Peyer's patch (tissue), 4 donors: ENCODE measurements around the gene ADAMTSL4. TPM values are rescaled to one million over a fixed set of nuclear protein-coding genes. Genes with fewer than 3 reads are reported as not detected.
A peak's percentile ranks its signal among the peaks of the same experiment; 100 is the strongest.

ENCODE experiments used
- DNase-seq, 3 donors: peaks; one replicate each; pipeline ENCODE4 v3.0.0-alpha.2; 2017 to 2019
- H3K27ac ChIP-seq, 4 donors: fragments of 200-600 bp; sonication (generic); one replicate each; pipeline ENCODE4 v1.5.1; 2016 to 2019
- H3K27me3 ChIP-seq, 2 donors: fragments of 200-600 bp; sonication (generic); one replicate each; pipeline ENCODE4 v1.5.1; 2019
- H3K36me3 ChIP-seq, 3 donors: fragments of 200-600 bp; sonication (generic); one replicate each; pipeline ENCODE4 v1.5.1; 2016 to 2019
- H3K4me1 ChIP-seq, 4 donors: fragments of 200-600 bp; sonication (generic); one replicate each; pipeline ENCODE4 v1.5.1; 2016 to 2019
- H3K4me3 ChIP-seq, 4 donors: fragments of 200-600 bp; sonication (generic); 1 replicate in 3 of 4; 2 replicates in 1 of 4; pipeline ENCODE4 v1.5.1; 2016 to 2019; ENCODE audit warnings: mild to moderate bottlenecking in 1 of 4
- H3K9me3 ChIP-seq, 4 donors: fragments of 200-600 bp; sonication (generic); one replicate each; pipeline ENCODE4 v1.5.1; 2016 to 2019; ENCODE audit warnings: mild to moderate bottlenecking in 1 of 4
- POLR2A ChIP-seq, 2 donors: fragments of 450-650 bp; IDR thresholded peaks; one replicate each; pipeline ENCODE4 v1.5.1; 2017; ENCODE audit warnings: antibody characterized with exemption in 2 of 2, mild to moderate bottlenecking in 2 of 2, moderate library complexity in 2 of 2
- total RNA-seq, 4 donors: library from RNA; depleted of rRNA; stranded (reverse); fragments of >200 nt; gene quantifications; one replicate each; pipeline ENCODE4 v1.1.0, GENCODE V29; 2016
- TF ChIP-seq, protein P1 (sequence below), 6 experiments: fragments of 450-650 bp in 4 of 6; fragments of 200-600 bp in 2 of 6; sonication (generic) in 1 of 6; IDR thresholded peaks; one replicate each; pipeline ENCODE4 v1.5.1; 2017 to 2019; ENCODE audit warnings: antibody characterized with exemption in 6 of 6, mild to moderate bottlenecking in 3 of 6, moderate library complexity in 1 of 6

The ADAMTSL4 gene
- total RNA-seq, 4 donors from 2014 or later: 2.3 to 28.9 (median 15.3) TPM

GRCh38 chr1:150557065-150557600, 7.9 kb downstream of the ADAMTSL4 start:
- Histone ChIP-seq H3K4me3 (no peak overlapping the region), H3K27me3 (no peaks in the 10 kb centered on the region), H3K27ac (no peak overlapping the region), H3K36me3 (peaks cover 0 to 7% (median 0%) of the 10 kb centered on the region in 3 donors), H3K4me1 (peaks cover 3 to 37% (median 17%) of the 10 kb centered on the region in 4 donors), H3K9me3 (no peaks in the 10 kb centered on the region)
- TF ChIP-seq POLR2A (IDR thresholded peaks at IDR 0.05): no peak
- TF ChIP-seq, protein P1, sequence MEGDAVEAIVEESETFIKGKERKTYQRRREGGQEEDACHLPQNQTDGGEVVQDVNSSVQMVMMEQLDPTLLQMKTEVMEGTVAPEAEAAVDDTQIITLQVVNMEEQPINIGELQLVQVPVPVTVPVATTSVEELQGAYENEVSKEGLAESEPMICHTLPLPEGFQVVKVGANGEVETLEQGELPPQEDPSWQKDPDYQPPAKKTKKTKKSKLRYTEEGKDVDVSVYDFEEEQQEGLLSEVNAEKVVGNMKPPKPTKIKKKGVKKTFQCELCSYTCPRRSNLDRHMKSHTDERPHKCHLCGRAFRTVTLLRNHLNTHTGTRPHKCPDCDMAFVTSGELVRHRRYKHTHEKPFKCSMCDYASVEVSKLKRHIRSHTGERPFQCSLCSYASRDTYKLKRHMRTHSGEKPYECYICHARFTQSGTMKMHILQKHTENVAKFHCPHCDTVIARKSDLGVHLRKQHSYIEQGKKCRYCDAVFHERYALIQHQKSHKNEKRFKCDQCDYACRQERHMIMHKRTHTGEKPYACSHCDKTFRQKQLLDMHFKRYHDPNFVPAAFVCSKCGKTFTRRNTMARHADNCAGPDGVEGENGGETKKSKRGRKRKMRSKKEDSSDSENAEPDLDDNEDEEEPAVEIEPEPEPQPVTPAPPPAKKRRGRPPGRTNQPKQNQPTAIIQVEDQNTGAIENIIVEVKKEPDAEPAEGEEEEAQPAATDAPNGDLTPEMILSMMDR (IDR thresholded peaks at IDR 0.05): no peak
- DNase-seq: peak in 1 of 3 donors; percentile 48

GRCh38 chr1:150557813-150558212, 8.6 kb downstream of the ADAMTSL4 start:
- no peak overlapping the region for H3K27ac ChIP-seq
- no peak for TF ChIP-seq POLR2A (IDR thresholded peaks at IDR 0.05)
- TF ChIP-seq, protein P1 (IDR thresholded peaks at IDR 0.05): no peak
- H3K36me3 ChIP-seq: peaks cover 0 to 7% (median 0%) of the 10 kb centered on the region in 3 donors
- H3K9me3 ChIP-seq: no peaks in the 10 kb centered on the region
- no peaks in the 10 kb centered on the region for H3K27me3 ChIP-seq
- peaks cover 4 to 37% (median 20%) of the 10 kb centered on the region in 4 donors for H3K4me1 ChIP-seq
- no peak overlapping the region for H3K4me3 ChIP-seq
- no peak for DNase-seq

GRCh38 chr1:150558303-150558704, 9.1 kb downstream of the ADAMTSL4 start:
- peaks cover 6 to 37% (median 22%) of the 10 kb centered on the region in 4 donors for H3K4me1 ChIP-seq
- H3K36me3 ChIP-seq: peaks cover 0 to 7% (median 0%) of the 10 kb centered on the region in 3 donors
- H3K27ac ChIP-seq: peak overlapping the region in 2 of 4 donors; percentile 97 to 98
- H3K27me3 ChIP-seq: no peaks in the 10 kb centered on the region
- H3K4me3 ChIP-seq: no peak overlapping the region
- TF ChIP-seq POLR2A (IDR thresholded peaks at IDR 0.05): no peak
- TF ChIP-seq, protein P1 (IDR thresholded peaks at IDR 0.05): no peak
- DNase-seq: no peak
- H3K9me3 ChIP-seq: no peaks in the 10 kb centered on the region

- Histone ChIP-seq H3K4me3 (peak overlapping the region in 1 of 4 donors; percentile 58), H3K27me3 (no peaks in the 10 kb centered on the region), H3K9me3 (no peaks in the 10 kb centered on the region), H3K27ac (peak overlapping the region; percentile 26 to 100 (median 98)), H3K36me3 (peaks cover 0 to 7% (median 0%) of the 10 kb centered on the region in 3 donors), H3K4me1 (peaks cover 11 to 43% (median 29%) of the 10 kb centered on the region in 4 donors)
- no peak for TF ChIP-seq POLR2A (IDR thresholded peaks at IDR 0.05)
- TF ChIP-seq, protein P1 (IDR thresholded peaks at IDR 0.05): no peak
- peak in 1 of 3 donors; percentile 53 for DNase-seq
These were observed 9.8 kb downstream of the ADAMTSL4 start for GRCh38 chr1:150558761-150559655.

- Histone ChIP-seq H3K9me3 (no peaks in the 10 kb centered on the region), H3K27ac (peak overlapping the region in 3 of 4 donors; percentile 97 to 100 (median 98)), H3K27me3 (no peaks in the 10 kb centered on the region), H3K36me3 (peaks cover 0 to 7% (median 0%) of the 10 kb centered on the region in 3 donors), H3K4me3 (peak overlapping the region in 1 of 4 donors; percentile 58), H3K4me1 (peaks cover 14 to 50% (median 34%) of the 10 kb centered on the region in 4 donors)
- TF ChIP-seq, protein P1 (IDR thresholded peaks at IDR 0.05): no peak
- no peak for TF ChIP-seq POLR2A (IDR thresholded peaks at IDR 0.05)
- DNase-seq: no peak
These were observed 10.4 kb downstream of the ADAMTSL4 start for GRCh38 chr1:150559656-150560010.
